GM12878 (cell line): ENCODE measurements around the gene PLEKHM1. TPM values are rescaled to one million over a fixed set of nuclear protein-coding genes. Genes with fewer than 3 reads are reported as not detected.

Experiments
- ATAC-seq: fragments of 200-7000 bp; cut with Tn5 transposase; 3 replicates; pipeline ENCODE4 v1.9.1; 2020; ENCODE audit warnings: mild to moderate bottlenecking, moderate library complexity
- BruUV-seq: library from RNA; stranded (reverse); fragments of 400-500 nt; replicated peaks from 2 replicates; lab custom pipeline; 2021; lab: Mats Ljungman, UMichigan
- CTCF ChIA-PET: fragments of 300-600 bp; sonication (Branson Sonifier 250); formaldehyde crosslinking; extraction: SDS; loops from one replicate; lab custom pipeline; 2021; ENCODE audit warnings: inconsistent platforms; lab: Yijun Ruan, JAX
- POLR2A ChIA-PET: fragments of 350-600 bp; formaldehyde crosslinking; extraction: SDS; loops from one replicate; lab custom pipeline; 2021; ENCODE audit warnings: inconsistent platforms; lab: Charles Lee
- RAD21 ChIA-PET: fragments of 300-600 bp; sonication (Branson Sonifier 250); formaldehyde crosslinking; loops from one replicate; lab custom pipeline; 2023; ENCODE audit warnings: antibody characterized with exemption; ENCODE audit not compliant: unreplicated experiment; lab: Charles Lee
- SMC1A ChIA-PET: fragments of 300-600 bp; sonication (Branson Sonifier 250); formaldehyde crosslinking; loops from one replicate; lab custom pipeline; 2023; ENCODE audit not compliant: unreplicated experiment, uncharacterized antibody; lab: Charles Lee
- DNase-seq: peaks from one replicate; pipeline ENCODE4 v3.0.0-alpha.2; 2011; ENCODE audit warnings: low read depth, low spot score
- FAIRE-seq: peaks from 3 replicates; lab custom pipeline; 2011; peaks lifted over from hg19 to GRCh38; lab: Jason Lieb, UNC
- H2AFZ ChIP-seq: 2 replicates; pipeline ENCODE4 v1.6.0; 2011; ENCODE audit warnings: low read depth, low read length, control low read depth; ENCODE audit not compliant: control insufficient read depth
- H3K27ac ChIP-seq: 2 replicates; pipeline ENCODE4 v1.5.1; 2011; ENCODE audit warnings: control low read depth; ENCODE audit not compliant: control insufficient read depth, insufficient read depth
- H3K27me3 ChIP-seq, 2 experiments: replicated peaks in 1 of 2; 2 replicates each; pipeline versions ENCODE4 v1.6.0 to v1.6.1; 2011; ENCODE audit warnings: low read length in 1 of 2; ENCODE audit not compliant: control insufficient read depth in 2 of 2, insufficient read depth in 2 of 2
- H3K36me3 ChIP-seq, 2 experiments: 2 replicates each; pipeline ENCODE4 v1.5.1; 2011; ENCODE audit warnings: low read length in 1 of 2; ENCODE audit not compliant: control insufficient read depth in 2 of 2, insufficient read depth in 2 of 2
- H3K4me1 ChIP-seq: 2 replicates; pipeline ENCODE4 v1.6.1; 2011; ENCODE audit warnings: mild to moderate bottlenecking, low read length, moderate library complexity, mixed read lengths; ENCODE audit not compliant: control insufficient read depth, insufficient read depth
- H3K4me2 ChIP-seq: 2 replicates; pipeline ENCODE4 v1.6.0; 2011; ENCODE audit warnings: control low read depth; ENCODE audit not compliant: control insufficient read depth, insufficient read depth
- H3K4me3 ChIP-seq: fragments of 200-600 bp; sonication (generic); 2 replicates; pipeline ENCODE4 v1.5.1; 2016
- H3K79me2 ChIP-seq: 2 replicates; pipeline ENCODE4 v1.6.0; 2011; ENCODE audit warnings: low read length; ENCODE audit not compliant: control insufficient read depth, insufficient read depth
- H3K9ac ChIP-seq: 2 replicates; pipeline ENCODE4 v1.8.0; 2011; ENCODE audit warnings: low read length, control low read depth, mixed read lengths; ENCODE audit not compliant: control insufficient read depth, insufficient read depth
- H3K9me3 ChIP-seq: replicated peaks from 3 replicates; pipeline ENCODE4 v1.5.1; 2011; ENCODE audit warnings: mild to moderate bottlenecking, low read length; ENCODE audit not compliant: control insufficient read depth, insufficient read depth
- H4K20me1 ChIP-seq: 2 replicates; pipeline ENCODE4 v1.6.0; 2011; ENCODE audit not compliant: control insufficient read depth, insufficient read depth
- CBX5 ChIP-seq: sonication (generic); IDR thresholded peaks from 2 replicates; pipeline ENCODE4 v1.6.1; 2016; ENCODE audit warnings: low read depth, moderate library complexity, mild to moderate bottlenecking, inconsistent platforms
- CREB1 ChIP-seq: IDR thresholded peaks from 2 replicates; pipeline ENCODE4 v1.6.1; 2012; ENCODE audit warnings: low read depth, mild to moderate bottlenecking, inconsistent platforms
- EED ChIP-seq: sonication (generic); IDR thresholded peaks from 2 replicates; pipeline ENCODE4 v1.6.1; 2016; ENCODE audit warnings: antibody characterized with exemption, low read depth
- FOXK2 ChIP-seq: fragments of 450-650 bp; IDR thresholded peaks from 2 replicates; pipeline ENCODE4 v1.6.1; 2017; ENCODE audit warnings: mild to moderate bottlenecking, moderate library complexity
- HDAC2 ChIP-seq: fragments of 200-600 bp; sonication (generic); IDR thresholded peaks from 2 replicates; pipeline ENCODE4 v1.6.1; 2017
- HDAC6 ChIP-seq: fragments of 200-600 bp; sonication (generic); IDR thresholded peaks from one replicate; pipeline ENCODE4 v1.8.0; 2017; ENCODE audit warnings: antibody characterized with exemption; ENCODE audit not compliant: unreplicated experiment
- PAX5 ChIP-seq: IDR thresholded peaks from 2 replicates; pipeline ENCODE4 v1.6.1; 2011; ENCODE audit warnings: low read depth, low read length, borderline replicate concordance
- POLR2A ChIP-seq: IDR thresholded peaks from 2 replicates; pipeline ENCODE4 v1.6.1; 2011; ENCODE audit warnings: low read depth, mild to moderate bottlenecking, low read length
- SMARCA5 ChIP-seq: fragments of 450-650 bp; IDR thresholded peaks from 2 replicates; pipeline ENCODE4 v1.6.1; 2017; ENCODE audit warnings: mild to moderate bottlenecking
- TCF12 ChIP-seq: IDR thresholded peaks from 2 replicates; pipeline ENCODE4 v1.6.1; 2011; ENCODE audit warnings: low read depth, mild to moderate bottlenecking, low read length
- ZNF217 ChIP-seq: fragments of 450-650 bp; IDR thresholded peaks from 2 replicates; pipeline ENCODE4 v1.6.1; 2017; ENCODE audit warnings: antibody characterized with exemption, mild to moderate bottlenecking
- ZNF24 ChIP-seq: fragments of 450-650 bp; IDR thresholded peaks from 2 replicates; pipeline ENCODE4 v1.6.1; 2017; ENCODE audit warnings: antibody characterized with exemption, mild to moderate bottlenecking
- WGBS: methylation state at CpG from one replicate; pipeline ENCODE4 v1.1.6; 2016; ENCODE audit warnings: low lambda C conversion rate; ENCODE audit not compliant: insufficient replicate concordance, insufficient coverage; ENCODE audit errors: missing lambda C conversion rate; 5-methylcytosine and 5-hydroxymethylcytosine counted together
- in situ Hi-C: fragments of 300-500 bp; cut with MboI; formaldehyde crosslinking; loops from 9 replicates; pipeline ENCODE4 v1.14.3; 2018; ENCODE audit warnings: mixed read lengths
- intact Hi-C: fragments of 100-400 bp; cut with micrococcal nuclease; formaldehyde crosslinking; loops from one replicate; pipeline ENCODE4 v1.14.2; 2022; ENCODE audit not compliant: unreplicated experiment
- polyA plus RNA-seq, 11 experiments: library from polyadenylated mRNA; depleted of rRNA in 4 of 11; unstranded in 6 of 11; stranded (reverse) in 5 of 11; fragments of >200 nt; fragmentation: Nextera tagmentation in 4 of 11; fragmentation: Illumina TruSeq in 1 of 11; extraction: Ambion mirVana in 4 of 11; extraction: Trizol in 1 of 11; gene quantifications; 1 replicate in 1 of 11; 2 replicates in 10 of 11; pipeline versions ENCODE4 v1.2.1 to v1.2.3, GENCODE V29; 2011 to 2016; ENCODE audit warnings: inconsistent platforms in 2 of 11, missing spikeins in 2 of 11, low read depth in 1 of 11
- total RNA-seq, 4 experiments: library from RNA; depleted of rRNA in 3 of 4; stranded (reverse); fragments of >200 nt in 3 of 4; fragmentation: Illumina TruSeq in 1 of 4; extraction: Trizol in 1 of 4; gene quantifications; 2 replicates each; pipeline versions ENCODE4 v1.2.1 to v1.2.3, GENCODE V29; 2013 to 2021
- TF ChIP-seq, protein P1 (sequence below): IDR thresholded peaks from 2 replicates; pipeline ENCODE4 v1.6.1; 2011; ENCODE audit warnings: low read depth, low read length, improper control_type of control experiment, borderline replicate concordance
- TF ChIP-seq, protein P2 (sequence below): fragments of 450-650 bp; IDR thresholded peaks from 2 replicates; pipeline ENCODE4 v1.6.1; 2017; ENCODE audit warnings: antibody characterized with exemption, mild to moderate bottlenecking, moderate library complexity
- TF ChIP-seq, protein P3 (sequence below): IDR thresholded peaks from 2 replicates; pipeline ENCODE4 v1.6.1; 2011; ENCODE audit warnings: mild to moderate bottlenecking, low read depth, low read length, moderate library complexity; ENCODE audit not compliant: insufficient replicate concordance

Gene PLEKHM1
- total and polyA plus RNA-seq, 10 of the 15 experiments (the other 5 are each of a cell fraction or from before 2014, with no cell fraction given): 0.21 to 27.8 (median 9.4) TPM

DNA sequence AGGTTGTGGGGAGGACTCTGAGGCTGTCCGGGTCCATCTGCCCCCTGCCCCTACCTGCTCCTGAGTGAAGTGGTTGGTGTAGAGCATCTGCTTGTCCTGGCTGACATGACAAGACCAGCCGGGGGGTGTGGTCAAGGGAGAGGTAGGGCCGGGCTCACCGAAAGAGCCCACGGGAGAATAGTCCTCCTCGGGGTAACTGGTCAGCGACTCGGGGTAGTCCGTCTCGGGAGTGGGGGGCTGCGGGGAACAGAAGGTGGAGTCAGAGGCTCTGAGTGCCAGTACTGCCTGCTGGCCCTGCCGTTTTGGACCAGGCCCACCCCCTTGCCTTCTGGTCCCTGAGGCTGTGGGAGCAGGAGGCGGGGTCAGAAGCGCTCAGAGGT is 85.7 kb downstream of the PLEKHM1 start:
- Histone ChIP-seq H3K27ac (no peak overlapping the region), H4K20me1 (no peaks in the 10 kb centered on the region)

More for the DNA sequence above, 85.7 kb downstream of the PLEKHM1 start:
- no peak overlapping the region for H3K9ac ChIP-seq
- WGBS: 94% methylated on average over 14 of the region's 14 CpGs
- H3K4me2 ChIP-seq: no peak overlapping the region
- in situ Hi-C loops (loop anchor here (25.0 kb wide), 1 partner anchor 432 kb away; the partner anchor contains the start of gene SPPL2C), intact Hi-C loops (no loop called here)
- no peaks in the 10 kb centered on the region for H3K27me3 ChIP-seq
- FAIRE-seq (no peak), DNase-seq (no peak), ATAC-seq (no peak)
- H3K4me3 ChIP-seq: no peak overlapping the region
- TF ChIP-seq POLR2A (no peak), ZNF217 (no peak), SMARCA5 (no peak), HDAC2 (no peak), PAX5 (no peak), EED (no peak), CREB1 (no peak), TCF12 (no peak), HDAC6 (no peak), CBX5 (no peak), FOXK2 (no peak), ZNF24 (no peak)
- TF ChIP-seq, protein P1, sequence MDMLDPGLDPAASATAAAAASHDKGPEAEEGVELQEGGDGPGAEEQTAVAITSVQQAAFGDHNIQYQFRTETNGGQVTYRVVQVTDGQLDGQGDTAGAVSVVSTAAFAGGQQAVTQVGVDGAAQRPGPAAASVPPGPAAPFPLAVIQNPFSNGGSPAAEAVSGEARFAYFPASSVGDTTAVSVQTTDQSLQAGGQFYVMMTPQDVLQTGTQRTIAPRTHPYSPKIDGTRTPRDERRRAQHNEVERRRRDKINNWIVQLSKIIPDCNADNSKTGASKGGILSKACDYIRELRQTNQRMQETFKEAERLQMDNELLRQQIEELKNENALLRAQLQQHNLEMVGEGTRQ: no peak
- TF ChIP-seq, protein P2, sequence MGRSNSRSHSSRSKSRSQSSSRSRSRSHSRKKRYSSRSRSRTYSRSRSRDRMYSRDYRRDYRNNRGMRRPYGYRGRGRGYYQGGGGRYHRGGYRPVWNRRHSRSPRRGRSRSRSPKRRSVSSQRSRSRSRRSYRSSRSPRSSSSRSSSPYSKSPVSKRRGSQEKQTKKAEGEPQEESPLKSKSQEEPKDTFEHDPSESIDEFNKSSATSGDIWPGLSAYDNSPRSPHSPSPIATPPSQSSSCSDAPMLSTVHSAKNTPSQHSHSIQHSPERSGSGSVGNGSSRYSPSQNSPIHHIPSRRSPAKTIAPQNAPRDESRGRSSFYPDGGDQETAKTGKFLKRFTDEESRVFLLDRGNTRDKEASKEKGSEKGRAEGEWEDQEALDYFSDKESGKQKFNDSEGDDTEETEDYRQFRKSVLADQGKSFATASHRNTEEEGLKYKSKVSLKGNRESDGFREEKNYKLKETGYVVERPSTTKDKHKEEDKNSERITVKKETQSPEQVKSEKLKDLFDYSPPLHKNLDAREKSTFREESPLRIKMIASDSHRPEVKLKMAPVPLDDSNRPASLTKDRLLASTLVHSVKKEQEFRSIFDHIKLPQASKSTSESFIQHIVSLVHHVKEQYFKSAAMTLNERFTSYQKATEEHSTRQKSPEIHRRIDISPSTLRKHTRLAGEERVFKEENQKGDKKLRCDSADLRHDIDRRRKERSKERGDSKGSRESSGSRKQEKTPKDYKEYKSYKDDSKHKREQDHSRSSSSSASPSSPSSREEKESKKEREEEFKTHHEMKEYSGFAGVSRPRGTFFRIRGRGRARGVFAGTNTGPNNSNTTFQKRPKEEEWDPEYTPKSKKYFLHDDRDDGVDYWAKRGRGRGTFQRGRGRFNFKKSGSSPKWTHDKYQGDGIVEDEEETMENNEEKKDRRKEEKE: no peak
- TF ChIP-seq, protein P3, sequence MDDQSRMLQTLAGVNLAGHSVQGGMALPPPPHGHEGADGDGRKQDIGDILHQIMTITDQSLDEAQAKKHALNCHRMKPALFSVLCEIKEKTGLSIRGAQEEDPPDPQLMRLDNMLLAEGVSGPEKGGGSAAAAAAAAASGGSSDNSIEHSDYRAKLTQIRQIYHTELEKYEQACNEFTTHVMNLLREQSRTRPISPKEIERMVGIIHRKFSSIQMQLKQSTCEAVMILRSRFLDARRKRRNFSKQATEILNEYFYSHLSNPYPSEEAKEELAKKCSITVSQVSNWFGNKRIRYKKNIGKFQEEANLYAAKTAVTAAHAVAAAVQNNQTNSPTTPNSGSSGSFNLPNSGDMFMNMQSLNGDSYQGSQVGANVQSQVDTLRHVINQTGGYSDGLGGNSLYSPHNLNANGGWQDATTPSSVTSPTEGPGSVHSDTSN: no peak
- no peaks in the 10 kb centered on the region for H3K9me3 ChIP-seq
- ChIA-PET CTCF (no interaction called here), SMC1A (no interaction called here), RAD21 (no interaction called here), POLR2A (no interaction called here)
- H3K79me2 ChIP-seq: peaks cover 23% of the 10 kb centered on the region
- H3K36me3 ChIP-seq: peaks cover 18 to 22% of the 10 kb centered on the region in 2 experiments
- no TSS peak for BruUV-seq
- peaks cover 17% of the 10 kb centered on the region for H3K4me1 ChIP-seq
- H2AFZ ChIP-seq: no peak overlapping the region
